Measurements from ENCODE around the gene ZNF169. TPM values are rescaled to one million over a fixed set of nuclear protein-coding genes. Genes with fewer than 3 reads are reported as not detected.
"Not testable (repeated sequence)": the region's sequence is repeated elsewhere in the genome, so short reads cannot be mapped to it uniquely, and the experiment has no call there.

ZNF169 gene
- total RNA-seq, 4 donors from 2014 or later: 8.6 to 67.3 (median 26.3) TPM

- Histone ChIP-seq H3K9me3 (no peaks in the 10 kb centered on the region), H3K36me3 (no peaks in the 10 kb centered on the region), H3K4me3 (no peak overlapping the region), H3K27me3 (no peaks in the 10 kb centered on the region), H3K4me1 (no peaks in the 10 kb centered on the region), H3K27ac (no peak overlapping the region)
- no peak for DNase-seq
- intact Hi-C loops (cut with DNase I; ENCODE audit: low total_unique reads): loop anchor here (2.0 kb wide), 1 partner anchor 148 kb away; no protein-coding TSS in a partner anchor
- in situ Hi-C loops (cut with MboI; ENCODE audit: low pct_ligation_motif_present in 1 of 4, low pct_unique_long_range_greater_than_20kb in 1 of 4, low sequenced_read_pairs in 3 of 4): loop anchor here in 2 of 4 donors (5.0 to 25.0 kb wide), 3 partner anchors 145 to 525 kb away; no protein-coding TSS in a partner anchor
- TF ChIP-seq EP300 (IDR thresholded peaks at IDR 0.05; ENCODE audit: low read depth) (no peak), POLR2AphosphoS5 (IDR thresholded peaks at IDR 0.05) (no peak), POLR2A (IDR thresholded peaks at IDR 0.05) (no peak)
- TF ChIP-seq, protein P1, sequence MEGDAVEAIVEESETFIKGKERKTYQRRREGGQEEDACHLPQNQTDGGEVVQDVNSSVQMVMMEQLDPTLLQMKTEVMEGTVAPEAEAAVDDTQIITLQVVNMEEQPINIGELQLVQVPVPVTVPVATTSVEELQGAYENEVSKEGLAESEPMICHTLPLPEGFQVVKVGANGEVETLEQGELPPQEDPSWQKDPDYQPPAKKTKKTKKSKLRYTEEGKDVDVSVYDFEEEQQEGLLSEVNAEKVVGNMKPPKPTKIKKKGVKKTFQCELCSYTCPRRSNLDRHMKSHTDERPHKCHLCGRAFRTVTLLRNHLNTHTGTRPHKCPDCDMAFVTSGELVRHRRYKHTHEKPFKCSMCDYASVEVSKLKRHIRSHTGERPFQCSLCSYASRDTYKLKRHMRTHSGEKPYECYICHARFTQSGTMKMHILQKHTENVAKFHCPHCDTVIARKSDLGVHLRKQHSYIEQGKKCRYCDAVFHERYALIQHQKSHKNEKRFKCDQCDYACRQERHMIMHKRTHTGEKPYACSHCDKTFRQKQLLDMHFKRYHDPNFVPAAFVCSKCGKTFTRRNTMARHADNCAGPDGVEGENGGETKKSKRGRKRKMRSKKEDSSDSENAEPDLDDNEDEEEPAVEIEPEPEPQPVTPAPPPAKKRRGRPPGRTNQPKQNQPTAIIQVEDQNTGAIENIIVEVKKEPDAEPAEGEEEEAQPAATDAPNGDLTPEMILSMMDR (IDR thresholded peaks at IDR 0.05): no peak
- 71 to 74% methylated on average over 3 to 5 of the region's 5 CpGs for WGBS, 2 donors (ENCODE audit: low coverage in 1 of 2)
Observed at GRCh38 chr9:94212531-94212930, 46.6 kb upstream of the ZNF169 start.

- Histone ChIP-seq H3K4me3 (no peak overlapping the region), H3K27ac (no peak overlapping the region), H3K4me1 (no peaks in the 10 kb centered on the region), H3K9me3 (no peaks in the 10 kb centered on the region), H3K36me3 (no peaks in the 10 kb centered on the region), H3K27me3 (no peaks in the 10 kb centered on the region)
- peak; percentile 76 for DNase-seq
- TF ChIP-seq EP300 (IDR thresholded peaks at IDR 0.05; ENCODE audit: low read depth) (no peak), POLR2A (IDR thresholded peaks at IDR 0.05) (no peak), POLR2AphosphoS5 (IDR thresholded peaks at IDR 0.05) (no peak)
- TF ChIP-seq, protein P1 (IDR thresholded peaks at IDR 0.05): peak; percentile 80 to 89 (median 86)
- intact Hi-C loops (cut with DNase I; ENCODE audit: low total_unique reads): loop anchor here (2.0 kb wide), 1 partner anchor 149 kb away; no protein-coding TSS in a partner anchor
- in situ Hi-C loops (cut with MboI; ENCODE audit: low pct_ligation_motif_present in 1 of 4, low pct_unique_long_range_greater_than_20kb in 1 of 4, low sequenced_read_pairs in 3 of 4): loop anchor here in 2 of 4 donors (5.0 to 25.0 kb wide), 3 partner anchors 146 to 526 kb away; no protein-coding TSS in a partner anchor
- 12% methylated on average over 8 to 12 of the region's 12 CpGs for whole genome bisulfite sequencing, 2 donors (ENCODE audit: low coverage in 1 of 2)
Observed at GRCh38 chr9:94213511-94214124, 45.5 kb upstream of the ZNF169 start.

- H3K4me3 ChIP-seq: no peak overlapping the region
- no peak for DNase-seq
- TF ChIP-seq, protein P1 (IDR thresholded peaks at IDR 0.05): no peak
- no peak for TF ChIP-seq POLR2A (IDR thresholded peaks at IDR 0.05)
- no peak for TF ChIP-seq POLR2AphosphoS5 (IDR thresholded peaks at IDR 0.05)
- no peak for TF ChIP-seq EP300 (IDR thresholded peaks at IDR 0.05; ENCODE audit: low read depth)
- H3K27ac ChIP-seq: no peak overlapping the region
- no peaks in the 10 kb centered on the region for H3K36me3 ChIP-seq
- no peaks in the 10 kb centered on the region for H3K4me1 ChIP-seq
- intact Hi-C loops (cut with DNase I; ENCODE audit: low total_unique reads) (no loop called here), in situ Hi-C loops (cut with MboI; ENCODE audit: low pct_ligation_motif_present in 1 of 4, low pct_unique_long_range_greater_than_20kb in 1 of 4, low sequenced_read_pairs in 3 of 4) (loop anchor here in 1 of 4 donors (25.0 kb wide), 1 partner anchor 536 kb away; no protein-coding TSS in a partner anchor)
- peaks cover 2% of the 10 kb centered on the region for H3K27me3 ChIP-seq
- H3K9me3 ChIP-seq: peaks cover 0 to 3% of the 10 kb centered on the region in 2 donors
- 81 to 100% methylated on average over 1 of the region's 1 CpG for WGBS, 2 donors (ENCODE audit: low coverage in 1 of 2)
Observed at GRCh38 chr9:94222870-94223269, 36.2 kb upstream of the ZNF169 start.

GRCh38 chr9:94225413-94225812, 33.7 kb upstream of the ZNF169 start:
- WGBS, 2 donors (ENCODE audit: low coverage in 1 of 2): 96 to 100% methylated on average over 2 of the region's 2 CpGs
- intact Hi-C loops (cut with DNase I; ENCODE audit: low total_unique reads); H3K9me3 ChIP-seq: not testable (repeated sequence)

More at GRCh38 chr9:94225413-94225812, 33.7 kb upstream of the ZNF169 start:
- H3K4me3 ChIP-seq; in situ Hi-C loops (cut with MboI; ENCODE audit: low pct_ligation_motif_present in 1 of 4, low pct_unique_long_range_greater_than_20kb in 1 of 4, low sequenced_read_pairs in 3 of 4); H3K27me3 ChIP-seq; DNase-seq; H3K4me1 ChIP-seq; H3K27ac ChIP-seq; H3K36me3 ChIP-seq: not testable (repeated sequence)
